Psoas muscle (tissue), 8 donors: ENCODE data around the gene TNRC6A. TPM values are rescaled to one million over a fixed set of nuclear protein-coding genes. Genes with fewer than 3 reads are reported as not detected.
"Not testable (repeated sequence)": the region's sequence is repeated elsewhere in the genome, so short reads cannot be mapped to it uniquely, and the experiment has no call there.

Source experiments
- ATAC-seq, 4 donors: fragments of 200-7000 bp; cut with Tn5 transposase; one replicate each; pipeline ENCODE4 v1.9.1; 2020; ENCODE audit warnings: moderate library complexity in 3 of 4, mild to moderate bottlenecking in 2 of 4
- DNase-seq, 2 donors: peaks; one replicate each; pipeline ENCODE4 v3.0.0-alpha.2; 2020
- H3K27ac ChIP-seq: fragments of 200-600 bp; one replicate; pipeline ENCODE4 v1.8.0; 2022
- H3K27me3 ChIP-seq, 3 donors: fragments of 200-600 bp in 1 of 3; one replicate each; pipeline versions ENCODE4 v1.6.1 to v1.8.0; 2013 to 2022; ENCODE audit warnings: low read length in 2 of 3, mild to moderate bottlenecking in 2 of 3, moderate library complexity in 1 of 3; ENCODE audit not compliant: insufficient read depth in 3 of 3
- H3K36me3 ChIP-seq, 2 donors: fragments of 200-600 bp in 1 of 2; one replicate each; pipeline versions ENCODE4 v1.6.1 to v1.8.0; 2013 to 2022; ENCODE audit warnings: low read depth in 1 of 2, mild to moderate bottlenecking in 1 of 2, moderate library complexity in 1 of 2; ENCODE audit not compliant: insufficient read depth in 1 of 2
- H3K4me1 ChIP-seq: fragments of 200-600 bp; one replicate; pipeline ENCODE4 v1.8.0; 2022
- H3K4me3 ChIP-seq: fragments of 200-600 bp; one replicate; pipeline ENCODE4 v1.8.0; 2022; ENCODE audit warnings: mild to moderate bottlenecking
- H3K9me3 ChIP-seq: fragments of 200-600 bp; one replicate; pipeline ENCODE4 v1.8.0; 2022
- CTCF ChIP-seq: fragments of 200-600 bp; IDR thresholded peaks from one replicate; pipeline ENCODE4 v1.8.0; 2022; ENCODE audit warnings: antibody characterized with exemption
- WGBS, 3 donors: extraction: QIAGEN DNeasy Blood & Tissue Kit; methylation state at CpG; one replicate each; pipeline versions ENCODE4 v1.1.6 to v1.1.7; 2013; 5-methylcytosine and 5-hydroxymethylcytosine counted together
- intact Hi-C, 2 donors: fragments of 100-400 bp; cut with DNase I; formaldehyde crosslinking; loops; one replicate each; pipeline versions ENCODE4 v1.11.0 to v1.14.2; 2022
- polyA plus RNA-seq, 3 donors: library from polyadenylated mRNA; stranded (reverse); fragments of 200-250 nt; gene quantifications; one replicate each; pipeline ENCODE4 v1.2.3, GENCODE V29; 2013
- total RNA-seq, 4 donors: library from RNA; stranded (reverse); fragmentation: NEBNext Ultra II Directional in 2 of 4; extraction: Animal tissue kit (Norgen Biotek cat#: 25700) in 2 of 4; gene quantifications; one replicate each; pipeline versions ENCODE4 v1.2.1 to v1.2.4, GENCODE V29; 2021 to 2023
- donor health status: healthy with polysubstance abuse.
- donor health status: DM: no; HTN: no; CAD: no; lungs with moderate emphysema.
- donor health status: Bipolar disorder and iron deficiency.
- donor health status: healthy.
- donor health status: DM: yes; HTN: yes; CAD: no.
- donor health status: DM: no; HTN: no; CAD: no.
- donor health status: DM: no; HTN: no; CAD: no.
- donor health status: DM: yes; HTN: yes; CAD: no.

TNRC6A gene
- total and polyA plus RNA-seq, 7 donors, result 6.4 to 30.1 (median 20.9) TPM

GRCh38 chr16:24748242-24748641 is 18.8 kb downstream of the TNRC6A start:
- WGBS, 3 donors, result 17 to 46% (median 30%) methylated on average over 2 of the region's 2 CpGs
- DNase-seq (no peak), ATAC-seq (peak; percentile 96 to 97 (median 96))

GRCh38 chr16:24749310-24749709 is 19.9 kb downstream of the TNRC6A start:
- Histone ChIP-seq H3K4me3 (no peak overlapping the region), H3K27ac (peak overlapping the region; percentile 86), H3K9me3 (no peaks in the 10 kb centered on the region), H3K4me1 (peaks cover 96% of the 10 kb centered on the region), H3K36me3 (no peaks in the 10 kb centered on the region), H3K27me3 (no peaks in the 10 kb centered on the region)
- intact Hi-C loops, result loop anchor here in 1 of 2 donors (10.0 kb wide), 1 partner anchor 205 kb away; no protein-coding TSS in a partner anchor
- DNase-seq (no peak), ATAC-seq (no peak)
- no peak for TF ChIP-seq CTCF

More at GRCh38 chr16:24748242-24748641, 18.8 kb downstream of the TNRC6A start:
- Histone ChIP-seq H3K4me1 (peaks cover 96% of the 10 kb centered on the region), H3K27me3 (no peaks in the 10 kb centered on the region), H3K36me3 (no peaks in the 10 kb centered on the region), H3K9me3 (no peaks in the 10 kb centered on the region), H3K27ac (peak overlapping the region; percentile 86), H3K4me3 (peak overlapping the region; percentile 21)
- intact Hi-C loops, result loop anchor here in 1 of 2 donors (10.0 kb wide), 1 partner anchor 203 kb away; no protein-coding TSS in a partner anchor
- TF ChIP-seq CTCF, result no peak

- H3K36me3 ChIP-seq, DNase-seq, ATAC-seq, H3K9me3 ChIP-seq, H3K4me3 ChIP-seq, H3K27me3 ChIP-seq: not testable (repeated sequence)
- Histone ChIP-seq H3K4me1 (peaks cover 96% of the 10 kb centered on the region), H3K27ac (peak overlapping the region; percentile 86)
- 91 to 93% (median 93%) methylated on average over 5 of the region's 5 CpGs for WGBS, 3 donors
- intact Hi-C loops, result loop anchor here in 1 of 2 donors (10.0 kb wide), 1 partner anchor 205 kb away; no protein-coding TSS in a partner anchor
These were observed 20.4 kb downstream of the TNRC6A start for GRCh38 chr16:24749872-24750271.

DNA sequence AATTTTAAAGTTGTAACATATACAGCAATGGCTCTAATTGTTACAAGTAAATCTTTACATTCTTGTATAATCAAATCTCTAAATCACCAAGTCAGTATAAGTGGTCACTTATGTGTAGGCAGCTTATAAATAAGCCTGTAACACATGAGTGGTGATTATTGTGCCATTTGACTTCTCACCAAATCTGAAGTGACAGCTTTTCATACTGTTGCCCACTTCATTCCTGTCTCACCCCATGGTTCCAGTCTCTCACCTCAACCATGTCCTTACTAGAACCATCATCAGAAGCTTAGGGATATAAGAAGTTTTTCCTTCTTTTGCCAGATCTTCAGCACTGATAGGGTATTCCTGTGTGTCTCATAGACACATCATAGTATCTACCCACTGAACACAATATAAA is 23.5 kb downstream of the TNRC6A start:
- Histone ChIP-seq H3K27me3 (no peaks in the 10 kb centered on the region), H3K9me3 (no peaks in the 10 kb centered on the region), H3K4me3 (no peak overlapping the region), H3K36me3 (no peaks in the 10 kb centered on the region), H3K27ac (peak overlapping the region; percentile 39), H3K4me1 (peaks cover 77% of the 10 kb centered on the region)
- TF ChIP-seq CTCF, result no peak
- intact Hi-C loops, result no loop called here
- DNase-seq, result no peak
- ATAC-seq, result no peak

GRCh38 chr16:24753437-24753836 is 24.0 kb downstream of the TNRC6A start:
- H3K4me1 ChIP-seq, result peaks cover 74% of the 10 kb centered on the region

More at GRCh38 chr16:24753437-24753836, 24.0 kb downstream of the TNRC6A start:
- H3K36me3 ChIP-seq, result peaks cover 0 to 2% of the 10 kb centered on the region in 2 donors
- TF ChIP-seq CTCF, result no peak
- no peak for ATAC-seq
- H3K4me3 ChIP-seq, result no peak overlapping the region
- H3K27ac ChIP-seq, result peak overlapping the region; percentile 39
- intact Hi-C loops, result no loop called here
- no peaks in the 10 kb centered on the region for H3K27me3 ChIP-seq
- WGBS, 3 donors, result 67 to 81% (median 75%) methylated on average over 3 of the region's 3 CpGs
- H3K9me3 ChIP-seq, result no peaks in the 10 kb centered on the region
- DNase-seq, result no peak
